A549 (cell line): ENCODE data around the gene TCEAL9. TPM values are rescaled to one million over a fixed set of nuclear protein-coding genes. Genes with fewer than 3 reads are reported as not detected.
A peak's percentile ranks its signal among the peaks of the same experiment; 100 is the strongest.

Source experiments
- ATAC-seq, 2 experiments: fragments of 200-7000 bp in 1 of 2; fragments of >200 bp in 1 of 2; cut with Nextera tagmentation in 1 of 2; cut with Tn5 transposase in 1 of 2; 3 replicates each; pipeline versions ENCODE4 v1.8.0 to v1.9.1; 2018 to 2020; ENCODE audit warnings: mild to moderate bottlenecking in 1 of 2, moderate library complexity in 1 of 2
- CTCF ChIA-PET: fragments of 300-600 bp; sonication (Branson Sonifier 250); formaldehyde crosslinking; extraction: SDS; loops from one replicate; lab custom pipeline; 2021; ENCODE audit warnings: antibody characterized with exemption, inconsistent platforms; lab: Yijun Ruan, JAX
- POLR2A ChIA-PET: fragments of 350-600 bp; formaldehyde crosslinking; extraction: SDS; loops from one replicate; lab custom pipeline; 2021; ENCODE audit warnings: antibody characterized with exemption, inconsistent platforms; lab: Yijun Ruan, JAX
- DNase-seq, 2 experiments: peaks; one replicate each; pipeline versions ENCODE4 v3.0.0 to v3.0.0-alpha.2; 2011 to 2016; ENCODE audit warnings: low read depth in 1 of 2, low spot score in 1 of 2
- FAIRE-seq: peaks from 2 replicates; lab custom pipeline; 2011; peaks lifted over from hg19 to GRCh38; lab: Jason Lieb, UNC
- H3K27ac ChIP-seq, 2 experiments: fragments of >200 bp; sonication (Bioruptor Twin); formaldehyde crosslinking; 3 replicates each; pipeline ENCODE4 v1.5.1; 2016 to 2017
- H3K4me1 ChIP-seq: fragments of >200 bp; sonication (Bioruptor Twin); formaldehyde crosslinking; 3 replicates; pipeline ENCODE4 v1.6.1; 2016
- H3K4me2 ChIP-seq: fragments of >200 bp; sonication (Bioruptor Twin); formaldehyde crosslinking; 3 replicates; pipeline ENCODE4 v1.6.1; 2016
- H3K4me3 ChIP-seq: fragments of >200 bp; sonication (Bioruptor Twin); formaldehyde crosslinking; 3 replicates; pipeline ENCODE4 v1.5.1; 2016
- H3K9me3 ChIP-seq: fragments of >200 bp; sonication (Bioruptor Twin); formaldehyde crosslinking; 3 replicates; pipeline ENCODE4 v1.6.1; 2016
- ATOH8 ChIP-seq: fragments of 250-450 bp; sonication (Bioruptor Pico); IDR thresholded peaks from 2 replicates; pipeline ENCODE4 v1.5.0; 2020; ENCODE audit warnings: low read depth, mild to moderate bottlenecking, moderate library complexity
- BCL3 ChIP-seq: fragments of >200 bp; sonication (Bioruptor Twin); formaldehyde crosslinking; IDR thresholded peaks from 3 replicates; pipeline ENCODE4 v1.6.1; 2016
- E2F6 ChIP-seq: IDR thresholded peaks from 2 replicates; pipeline ENCODE4 v1.6.1; 2012; ENCODE audit warnings: low read depth, borderline replicate concordance
- EHMT2 ChIP-seq: fragments of 200-600 bp; sonication (generic); IDR thresholded peaks from 2 replicates; pipeline ENCODE4 v1.6.1; 2016; ENCODE audit warnings: antibody characterized with exemption, low read depth, mild to moderate bottlenecking, moderate library complexity
- FOSL2 ChIP-seq, 2 experiments: fragments of 450-650 bp in 1 of 2; fragments of >200 bp in 1 of 2; sonication (Bioruptor Twin) in 1 of 2; formaldehyde crosslinking; IDR thresholded peaks; 2 replicates each; pipeline versions ENCODE4 v1.5.0 to v1.6.1; 2016 to 2020; ENCODE audit warnings: mild to moderate bottlenecking in 1 of 2, moderate library complexity in 1 of 2
- GATA3 ChIP-seq: IDR thresholded peaks from 2 replicates; pipeline ENCODE4 v1.6.1; 2012; ENCODE audit warnings: borderline replicate concordance
- HEYL ChIP-seq: fragments of 250-450 bp; sonication (Bioruptor Pico); IDR thresholded peaks from 2 replicates; pipeline ENCODE4 v1.8.0; 2021; ENCODE audit warnings: mild to moderate bottlenecking, moderate library complexity
- HMGXB4 ChIP-seq: fragments of 250-450 bp; sonication (Bioruptor Pico); IDR thresholded peaks from 2 replicates; pipeline ENCODE4 v1.5.0; 2021; ENCODE audit warnings: mild to moderate bottlenecking, moderate library complexity, borderline replicate concordance
- HOXB13 ChIP-seq: fragments of 250-450 bp; sonication (Bioruptor Pico); IDR thresholded peaks from 2 replicates; pipeline ENCODE4 v1.5.0; 2020; ENCODE audit warnings: low read depth, mild to moderate bottlenecking, moderate library complexity
- JUN ChIP-seq, 2 experiments: fragments of >200 bp; sonication (Bioruptor Twin); formaldehyde crosslinking; IDR thresholded peaks; 2 replicates in 1 of 2; 3 replicates in 1 of 2; pipeline ENCODE4 v1.6.1; 2016 to 2017
- JUNB ChIP-seq: fragments of >200 bp; sonication (Bioruptor Twin); formaldehyde crosslinking; IDR thresholded peaks from 2 replicates; pipeline ENCODE4 v1.6.1; 2016
- MAX ChIP-seq: IDR thresholded peaks from 2 replicates; pipeline ENCODE4 v1.6.1; 2012
- MAZ ChIP-seq: fragments of 150-350 bp; IDR thresholded peaks from 2 replicates; pipeline ENCODE4 v1.6.1; 2014; ENCODE audit warnings: antibody characterized with exemption, low read depth, low read length, borderline replicate concordance
- NR3C1 ChIP-seq: fragments of >200 bp; sonication (Bioruptor Twin); formaldehyde crosslinking; IDR thresholded peaks from 3 replicates; pipeline ENCODE4 v1.6.1; 2017
- PBX3 ChIP-seq: IDR thresholded peaks from 2 replicates; pipeline ENCODE4 v1.6.1; 2012
- PHF8 ChIP-seq: fragments of 200-600 bp; sonication (generic); IDR thresholded peaks from 2 replicates; pipeline ENCODE4 v1.6.1; 2016; ENCODE audit warnings: low read depth, mild to moderate bottlenecking, antibody characterized with exemption, moderate library complexity, borderline replicate concordance
- POLR2A ChIP-seq: IDR thresholded peaks from 2 replicates; pipeline ENCODE4 v1.6.1; 2012; ENCODE audit warnings: mild to moderate bottlenecking, low read length
- POLR2AphosphoS2 ChIP-seq: conservative IDR thresholded peaks from 2 replicates; pipeline ENCODE4 v1.6.1; 2012; ENCODE audit warnings: low read length, improper control_type of control experiment, inconsistent platforms
- RAD21 ChIP-seq, 2 experiments: fragments of >200 bp in 1 of 2; sonication (Bioruptor Twin) in 1 of 2; formaldehyde crosslinking in 1 of 2; IDR thresholded peaks in 1 of 2; conservative IDR thresholded peaks in 1 of 2; 2 replicates in 1 of 2; 3 replicates in 1 of 2; pipeline ENCODE4 v1.6.1; 2012 to 2018; ENCODE audit warnings: inconsistent platforms in 1 of 2
- RFX5 ChIP-seq: fragments of 450-650 bp; IDR thresholded peaks from 2 replicates; pipeline ENCODE4 v1.7.1; 2014; ENCODE audit warnings: antibody characterized with exemption, mild to moderate bottlenecking, moderate library complexity
- RNF2 ChIP-seq: fragments of 200-600 bp; sonication (generic); IDR thresholded peaks from 2 replicates; pipeline ENCODE4 v1.6.1; 2016; ENCODE audit warnings: low read depth, mild to moderate bottlenecking, antibody characterized with exemption, moderate library complexity, borderline replicate concordance
- TFCP2L1 ChIP-seq: fragments of 250-450 bp; sonication (Bioruptor Pico); IDR thresholded peaks from 2 replicates; pipeline ENCODE4 v1.5.0; 2021; ENCODE audit warnings: mild to moderate bottlenecking
- USF2 ChIP-seq: fragments of 450-650 bp; IDR thresholded peaks from 2 replicates; pipeline ENCODE4 v1.6.1; 2014; ENCODE audit warnings: antibody characterized with exemption
- ZC3H11A ChIP-seq: fragments of 450-650 bp; IDR thresholded peaks from 2 replicates; pipeline ENCODE4 v1.6.1; 2014; ENCODE audit warnings: antibody characterized with exemption, mild to moderate bottlenecking
- WGBS: methylation state at CpG from one replicate; pipeline ENCODE4 v1.1.6; 2017; ENCODE audit errors: missing lambda C conversion rate; 5-methylcytosine and 5-hydroxymethylcytosine counted together
- polyA plus RNA-seq, 4 experiments: library from polyadenylated mRNA; depleted of rRNA in 3 of 4; stranded (reverse); fragments of >200 nt; fragmentation: RNase III in 1 of 4; extraction: RNeasy Plus Mini Kit Qiagen cat#74134 plus additional on column Dnase treatment in 1 of 4; gene quantifications; 2 replicates in 3 of 4; 3 replicates in 1 of 4; pipeline ENCODE4 v1.2.3, GENCODE V29; 2011 to 2017

Gene TCEAL9
- polyA plus RNA-seq, 2 of the 4 experiments (the other 2 are of a cell fraction), result 83.7 to 153 TPM

- H3K4me2 ChIP-seq, result peak overlapping the region; percentile 62
Observed at GRCh38 chrX:103373581-103373980, 17.3 kb downstream of the TCEAL9 start.

GRCh38 chrX:103376118-103376978 is 20.0 kb downstream of the TCEAL9 start, which contains the start of gene BEX3:
BEX3 (plus strand) TSS chrX:103376538; CDS start chrX:103377522, 984 bp downstream.
- peak; percentile 48 to 69 for DNase-seq
- CTCF ChIA-PET, result interaction anchor here (1.1 to 1.4 kb wide), 2 partner anchors 33 to 89 kb away, joined by 3 read pairs; no protein-coding TSS in a partner anchor
- H3K9me3 ChIP-seq, result no peaks in the 10 kb centered on the region
- peak within 1 kb of the TSS; percentile 97 to 100 for H3K27ac ChIP-seq
- peak within 1 kb of the TSS; percentile 78 for H3K4me2 ChIP-seq
- POLR2A ChIA-PET, result interaction anchor here (0.9 to 2.5 kb wide), 5 partner anchors 15 to 88 kb away, joined by 4 to 14 read pairs (median 5); partner anchors contain the start of gene TCEAL9
- TF ChIP-seq HEYL, result no peak
- TF ChIP-seq RAD21 (conservative IDR thresholded peaks at IDR 0.05 in 1 of 2, IDR thresholded peaks at IDR 0.05 in 1 of 2), result no peak
- TF ChIP-seq HOXB13 (CRISPR knock-in tag), result no peak
- TF ChIP-seq RFX5, result no peak
- peak; percentile 82 for TF ChIP-seq MAX
- TF ChIP-seq POLR2AphosphoS2, result no peak
- 0 out of 3 replicates have a peak, but pooled peaks have one; percentile 58 for TF ChIP-seq BCL3
- peak in 1 of 2 experiments; percentile 66; a peak in 2 of 5 replicates for TF ChIP-seq JUN (IDR thresholded peaks at IDR 0.05)
- no peak for TF ChIP-seq HMGXB4 (CRISPR knock-in tag)
- TF ChIP-seq NR3C1, result no peak
- no peak for TF ChIP-seq TFCP2L1
- peak; percentile 90 for TF ChIP-seq USF2
- TF ChIP-seq GATA3, result no peak
- no peak for TF ChIP-seq JUNB
- peak; percentile 48; the same call in 1 of the 2 replicates for TF ChIP-seq E2F6
- TF ChIP-seq RNF2, result no peak
- TF ChIP-seq PBX3, result no peak
- peak; percentile 67; the same call in 1 of the 2 replicates for TF ChIP-seq PHF8
- TF ChIP-seq MAZ, result no peak
- no peak for TF ChIP-seq ZC3H11A
- peak; percentile 70 for TF ChIP-seq POLR2A
- no peak for TF ChIP-seq EHMT2
- H3K4me1 ChIP-seq, result peaks cover 36% of the 10 kb centered on the region
- peak within 1 kb of the TSS; percentile 67 for H3K4me3 ChIP-seq
- WGBS, result 37% methylated on average over 5 of the region's 62 CpGs
- FAIRE-seq, result no peak
- peak; percentile 82 to 86 for ATAC-seq

More at GRCh38 chrX:103373581-103373980, 17.3 kb downstream of the TCEAL9 start:
- no peak for TF ChIP-seq ATOH8
- TF ChIP-seq USF2, result no peak
- TF ChIP-seq FOSL2 (IDR thresholded peaks at IDR 0.05), result 0 out of 2 replicates have a peak, but pooled peaks have one; percentile 20
- TF ChIP-seq FOSL2 (CRISPR knock-in tag; IDR thresholded peaks at IDR 0.05), result peak; percentile 71
- TF ChIP-seq JUNB, result peak; percentile 23; the same call in 1 of the 2 replicates
- peak in 1 of 2 experiments; percentile 35; a peak in 2 of 6 replicates for ATAC-seq
- peak; percentile 40 to 50 for DNase-seq
- CTCF ChIA-PET, result no interaction called here
- POLR2A ChIA-PET, result interaction anchor here (0.6 kb wide), 1 partner anchor 18 kb away, joined by 4 read pairs; the partner anchor contains the start of gene TCEAL9
- peak; percentile 56 for FAIRE-seq
- 7% methylated on average over 3 of the region's 3 CpGs for WGBS
- Histone ChIP-seq H3K4me1 (peaks cover 32% of the 10 kb centered on the region), H3K27ac (peak overlapping the region; percentile 34 to 61; a peak in 4 of 6 replicates), H3K4me3 (no peak overlapping the region), H3K9me3 (no peaks in the 10 kb centered on the region)
